ENCODE measurements around the gene TJP1. TPM values are rescaled to one million over a fixed set of nuclear protein-coding genes. Genes with fewer than 3 reads are reported as not detected.

The TJP1 gene
- total RNA-seq, 4 donors from 2014 or later, result 74.1 to 91.0 (median 81.0) TPM

DNA sequence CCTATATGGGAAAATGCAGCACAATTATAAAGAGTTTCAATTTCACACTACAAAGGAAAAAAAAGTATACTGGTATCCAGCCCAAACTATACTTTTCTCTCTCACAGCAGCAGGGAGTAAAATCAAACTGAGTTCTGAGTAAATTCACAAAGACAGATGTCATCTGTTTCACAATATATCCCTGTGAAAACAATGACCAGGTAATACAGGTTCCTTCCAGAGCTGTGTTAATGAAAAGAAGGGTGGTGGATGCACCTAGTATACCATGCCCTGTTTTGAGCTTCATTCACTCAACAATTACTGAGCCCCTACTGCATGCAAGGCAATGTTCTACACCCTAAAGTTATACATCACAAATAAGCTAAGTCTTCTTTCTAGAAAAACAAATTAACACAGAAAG lies 108.5 kb downstream of the TJP1 start:
- no peaks in the 10 kb centered on the region for H3K9me3 ChIP-seq
- H3K27ac ChIP-seq, result no peak overlapping the region
- DNase-seq (ENCODE audit: low spot score in 2 of 2), result no peak
- no peaks in the 10 kb centered on the region for H3K27me3 ChIP-seq
- H3K4me1 ChIP-seq, result no peaks in the 10 kb centered on the region
- H3K4me3 ChIP-seq, result no peak overlapping the region
- H3K36me3 ChIP-seq, result peaks cover 80% of the 10 kb centered on the region
- TF ChIP-seq, protein P1, sequence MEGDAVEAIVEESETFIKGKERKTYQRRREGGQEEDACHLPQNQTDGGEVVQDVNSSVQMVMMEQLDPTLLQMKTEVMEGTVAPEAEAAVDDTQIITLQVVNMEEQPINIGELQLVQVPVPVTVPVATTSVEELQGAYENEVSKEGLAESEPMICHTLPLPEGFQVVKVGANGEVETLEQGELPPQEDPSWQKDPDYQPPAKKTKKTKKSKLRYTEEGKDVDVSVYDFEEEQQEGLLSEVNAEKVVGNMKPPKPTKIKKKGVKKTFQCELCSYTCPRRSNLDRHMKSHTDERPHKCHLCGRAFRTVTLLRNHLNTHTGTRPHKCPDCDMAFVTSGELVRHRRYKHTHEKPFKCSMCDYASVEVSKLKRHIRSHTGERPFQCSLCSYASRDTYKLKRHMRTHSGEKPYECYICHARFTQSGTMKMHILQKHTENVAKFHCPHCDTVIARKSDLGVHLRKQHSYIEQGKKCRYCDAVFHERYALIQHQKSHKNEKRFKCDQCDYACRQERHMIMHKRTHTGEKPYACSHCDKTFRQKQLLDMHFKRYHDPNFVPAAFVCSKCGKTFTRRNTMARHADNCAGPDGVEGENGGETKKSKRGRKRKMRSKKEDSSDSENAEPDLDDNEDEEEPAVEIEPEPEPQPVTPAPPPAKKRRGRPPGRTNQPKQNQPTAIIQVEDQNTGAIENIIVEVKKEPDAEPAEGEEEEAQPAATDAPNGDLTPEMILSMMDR (IDR thresholded peaks at IDR 0.05), result no peak
- TF ChIP-seq POLR2A (IDR thresholded peaks at IDR 0.05) (no peak), POLR2AphosphoS5 (IDR thresholded peaks at IDR 0.05) (no peak), EP300 (IDR thresholded peaks at IDR 0.05) (no peak)

DNA sequence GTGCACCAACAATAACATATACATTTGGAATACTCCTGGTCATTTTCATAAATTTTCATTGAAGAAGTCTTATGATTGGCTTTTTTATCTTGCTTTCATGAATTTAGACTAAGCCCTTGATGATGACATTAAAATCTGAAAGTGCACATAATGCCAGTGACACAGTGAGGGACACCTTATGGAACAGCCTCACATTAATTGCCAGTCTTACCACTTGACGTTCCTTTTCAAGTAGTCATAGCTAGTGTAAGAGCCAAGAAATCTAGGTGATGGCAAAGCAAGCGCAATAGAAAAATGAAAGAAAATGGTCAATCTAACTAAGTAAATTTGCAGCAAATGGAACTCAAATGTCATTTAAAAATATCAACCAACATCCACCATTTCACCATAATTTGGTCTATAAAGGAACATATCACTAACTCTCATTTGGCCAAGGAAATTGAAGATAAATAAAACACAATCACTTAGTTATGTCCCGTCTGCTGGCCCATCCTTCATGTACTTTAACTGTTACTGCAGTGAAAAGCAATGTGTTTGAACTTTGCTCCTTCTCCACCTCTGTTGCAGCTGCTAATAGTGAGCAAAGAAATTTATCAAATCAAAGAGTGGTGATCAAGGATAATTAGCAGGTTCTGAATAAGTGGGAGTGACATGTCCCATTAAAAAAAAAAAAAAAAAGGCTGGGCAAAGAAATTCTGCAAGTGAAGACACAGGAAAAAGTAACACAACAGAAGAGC lies 110.0 kb downstream of the TJP1 start:
- Histone ChIP-seq H3K4me1 (no peaks in the 10 kb centered on the region), H3K27me3 (no peaks in the 10 kb centered on the region), H3K36me3 (peaks cover 80% of the 10 kb centered on the region), H3K27ac (no peak overlapping the region), H3K9me3 (no peaks in the 10 kb centered on the region), H3K4me3 (no peak overlapping the region)
- 89% methylated on average over 3 of the region's 3 CpGs for WGBS
- DNase-seq (ENCODE audit: low spot score in 2 of 2), result no peak
- TF ChIP-seq, protein P1 (IDR thresholded peaks at IDR 0.05), result no peak
- TF ChIP-seq POLR2AphosphoS5 (IDR thresholded peaks at IDR 0.05) (no peak), POLR2A (IDR thresholded peaks at IDR 0.05) (no peak), EP300 (IDR thresholded peaks at IDR 0.05) (no peak)

DNA sequence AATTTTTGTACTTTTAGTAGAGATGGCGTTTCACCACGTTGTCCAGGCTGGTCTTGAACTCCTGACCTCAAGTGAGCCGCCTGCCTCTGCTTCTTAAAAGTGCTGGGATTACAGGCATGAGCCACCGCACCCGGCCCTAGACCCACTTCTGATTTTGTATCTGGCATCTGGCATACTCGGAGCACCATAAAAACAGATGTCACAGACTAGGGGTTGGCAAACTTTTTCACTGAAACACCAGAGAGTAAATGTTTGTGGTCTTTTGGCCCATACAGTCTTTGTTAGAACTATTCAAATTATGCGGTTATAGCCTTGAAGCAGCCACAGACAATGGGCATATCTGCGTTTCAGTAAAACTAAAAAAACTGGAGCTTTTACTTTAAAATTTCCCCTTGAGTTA lies 110.7 kb downstream of the TJP1 start:
- no peak for TF ChIP-seq POLR2A (IDR thresholded peaks at IDR 0.05)
- no peak for TF ChIP-seq EP300 (IDR thresholded peaks at IDR 0.05)
- TF ChIP-seq, protein P1 (IDR thresholded peaks at IDR 0.05), result no peak
- no peak for TF ChIP-seq POLR2AphosphoS5 (IDR thresholded peaks at IDR 0.05)
- H3K36me3 ChIP-seq, result peaks cover 80% of the 10 kb centered on the region

DNA sequence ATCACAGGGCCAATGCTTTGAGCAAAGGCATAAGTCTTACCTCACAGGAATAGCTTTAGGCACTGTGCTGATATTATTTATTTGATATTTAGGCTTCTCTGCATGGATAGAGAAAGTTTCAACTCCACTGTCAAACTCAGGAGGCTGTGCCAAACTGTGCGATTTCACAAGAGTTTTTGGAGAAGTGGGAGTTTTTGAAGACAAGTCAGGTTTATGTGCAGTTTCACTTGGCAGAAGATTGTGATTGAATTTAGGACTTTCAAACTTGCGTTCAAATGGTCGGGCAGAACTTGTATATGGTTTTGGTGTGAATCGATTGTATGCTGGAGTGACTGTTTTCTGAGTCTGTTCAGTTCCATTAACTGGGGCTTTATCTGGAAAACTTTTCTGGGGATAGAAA lies 113.7 kb downstream of the TJP1 start:
- Histone ChIP-seq H3K4me3 (no peak overlapping the region), H3K4me1 (no peaks in the 10 kb centered on the region), H3K27me3 (no peaks in the 10 kb centered on the region), H3K27ac (no peak overlapping the region), H3K9me3 (no peaks in the 10 kb centered on the region), H3K36me3 (peaks cover 77% of the 10 kb centered on the region)
- no peak for TF ChIP-seq POLR2AphosphoS5 (IDR thresholded peaks at IDR 0.05)
- TF ChIP-seq, protein P1 (IDR thresholded peaks at IDR 0.05), result no peak
- TF ChIP-seq POLR2A (IDR thresholded peaks at IDR 0.05), result no peak
- no peak for TF ChIP-seq EP300 (IDR thresholded peaks at IDR 0.05)
- WGBS, result 86% methylated on average over 4 of the region's 4 CpGs
- no peak for DNase-seq (ENCODE audit: low spot score in 2 of 2)

More for the DNA sequence above, 110.7 kb downstream of the TJP1 start:
- Histone ChIP-seq H3K27ac (no peak overlapping the region), H3K27me3 (no peaks in the 10 kb centered on the region), H3K9me3 (no peaks in the 10 kb centered on the region), H3K4me1 (no peaks in the 10 kb centered on the region), H3K4me3 (no peak overlapping the region)
- 83% methylated on average over 8 of the region's 8 CpGs for WGBS
- no peak for DNase-seq (ENCODE audit: low spot score in 2 of 2)

DNA sequence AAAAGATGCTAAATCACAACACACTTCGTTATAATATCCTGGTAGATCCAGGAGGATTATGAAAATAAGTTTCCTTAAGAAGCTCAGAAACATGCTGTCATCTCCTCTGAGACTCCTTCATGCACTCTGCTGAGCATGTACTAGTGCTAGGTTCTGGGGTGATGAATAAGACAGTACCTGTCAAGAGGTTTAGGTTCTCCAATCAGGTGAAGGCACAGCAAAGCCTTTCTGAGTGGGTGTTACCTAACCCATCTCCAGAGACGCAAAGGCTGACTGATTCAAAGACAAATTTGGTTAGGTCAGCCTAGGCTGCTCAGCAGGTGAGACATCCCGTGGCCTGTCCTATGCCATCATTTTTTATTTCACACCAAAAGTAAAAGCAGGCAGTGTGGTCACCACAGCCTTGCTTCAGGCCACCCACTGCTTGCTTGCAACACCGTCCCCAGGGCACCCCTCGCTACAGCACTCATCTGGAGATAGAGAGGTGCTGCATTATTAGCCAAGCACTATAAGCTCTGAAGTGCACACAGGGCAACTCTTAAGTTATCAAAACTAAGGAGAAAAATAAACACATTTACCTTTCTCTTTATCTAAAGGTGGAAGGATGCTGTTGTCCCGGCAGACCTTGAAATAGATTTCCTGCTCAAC lies 117.2 kb downstream of the TJP1 start:
- 96% methylated on average over 6 of the region's 6 CpGs for WGBS
- Histone ChIP-seq H3K4me3 (no peak overlapping the region), H3K27ac (no peak overlapping the region), H3K36me3 (peaks cover 86% of the 10 kb centered on the region), H3K9me3 (no peaks in the 10 kb centered on the region), H3K4me1 (no peaks in the 10 kb centered on the region), H3K27me3 (no peaks in the 10 kb centered on the region)
- TF ChIP-seq POLR2AphosphoS5 (IDR thresholded peaks at IDR 0.05), result no peak
- TF ChIP-seq, protein P1 (IDR thresholded peaks at IDR 0.05), result no peak
- no peak for TF ChIP-seq EP300 (IDR thresholded peaks at IDR 0.05)
- no peak for TF ChIP-seq POLR2A (IDR thresholded peaks at IDR 0.05)
- no peak for DNase-seq (ENCODE audit: low spot score in 2 of 2)

Measured in suprapubic skin (tissue), 4 donors.